ENCODE data around the gene THOP1. TPM values are rescaled to one million over a fixed set of nuclear protein-coding genes. Genes with fewer than 3 reads are reported as not detected.

THOP1 gene
- total RNA-seq, 2 donors from 2014 or later = 33.9 to 45.8 TPM

DNA sequence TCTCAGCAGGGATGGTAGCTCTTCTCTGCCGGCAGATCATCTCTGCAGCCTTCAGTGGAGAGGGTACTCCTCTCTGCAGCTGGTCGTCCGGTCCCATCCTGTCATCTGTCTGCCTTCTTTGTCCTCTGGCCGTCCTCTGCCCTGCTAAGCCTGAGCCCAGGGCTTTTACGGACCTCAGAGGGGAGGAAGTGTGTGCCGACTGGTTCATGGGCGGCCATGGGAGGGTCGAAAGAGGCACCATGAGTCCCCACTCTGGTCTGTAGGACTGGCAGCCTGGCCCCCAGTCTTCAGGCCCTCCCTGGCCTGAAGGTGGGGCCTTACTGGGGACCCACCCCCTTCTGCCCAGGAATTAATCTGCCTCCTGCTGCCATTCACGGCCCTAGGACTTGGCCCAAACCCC lies 38.3 kb downstream of the THOP1 start:
- no peak for TF ChIP-seq CTCF (IDR thresholded peaks at IDR 0.05)

GRCh38 chr19:2824129-2824528 lies 38.8 kb downstream of the THOP1 start:
- TF ChIP-seq CTCF (IDR thresholded peaks at IDR 0.05) = no peak
- Histone ChIP-seq H3K27ac (no peak overlapping the region), H3K27me3 (no peaks in the 10 kb centered on the region), H3K36me3 (peaks cover 22% of the 10 kb centered on the region), H3K4me3 (no peak overlapping the region), H3K4me1 (peaks cover 0 to 13% of the 10 kb centered on the region in 2 donors), H3K9me3 (no peaks in the 10 kb centered on the region)
- DNase-seq (ENCODE audit: low spot score) = no peak

More for the DNA sequence above, 38.3 kb downstream of the THOP1 start:
- H3K9me3 ChIP-seq = no peaks in the 10 kb centered on the region
- no peak overlapping the region for H3K27ac ChIP-seq
- peaks cover 0 to 13% of the 10 kb centered on the region in 2 donors for H3K4me1 ChIP-seq
- peaks cover 22% of the 10 kb centered on the region for H3K36me3 ChIP-seq
- H3K4me3 ChIP-seq = no peak overlapping the region
- no peak for DNase-seq (ENCODE audit: low spot score)
- H3K27me3 ChIP-seq = no peaks in the 10 kb centered on the region

DNA sequence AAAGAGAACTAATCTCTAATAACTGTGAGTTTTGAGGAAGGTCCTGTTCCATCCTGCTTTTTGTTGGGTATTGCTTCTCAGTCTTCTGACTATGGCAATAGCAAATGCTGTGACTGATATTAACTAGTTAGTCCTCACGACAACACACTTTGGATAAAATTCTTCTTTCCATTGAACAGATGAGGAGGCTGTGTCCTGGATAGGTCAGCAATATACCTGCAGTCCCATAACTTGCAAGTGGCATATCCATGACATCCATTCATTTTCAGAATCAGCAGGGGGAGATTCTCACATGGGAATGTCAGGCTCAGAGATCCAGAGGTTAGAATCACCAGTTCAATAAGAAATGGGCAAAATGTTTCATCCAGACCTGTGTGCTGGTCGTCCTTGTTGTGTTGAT lies 41.7 kb downstream of the THOP1 start:
- H3K9me3 ChIP-seq = peaks cover 2 to 25% of the 10 kb centered on the region in 2 donors

DNA sequence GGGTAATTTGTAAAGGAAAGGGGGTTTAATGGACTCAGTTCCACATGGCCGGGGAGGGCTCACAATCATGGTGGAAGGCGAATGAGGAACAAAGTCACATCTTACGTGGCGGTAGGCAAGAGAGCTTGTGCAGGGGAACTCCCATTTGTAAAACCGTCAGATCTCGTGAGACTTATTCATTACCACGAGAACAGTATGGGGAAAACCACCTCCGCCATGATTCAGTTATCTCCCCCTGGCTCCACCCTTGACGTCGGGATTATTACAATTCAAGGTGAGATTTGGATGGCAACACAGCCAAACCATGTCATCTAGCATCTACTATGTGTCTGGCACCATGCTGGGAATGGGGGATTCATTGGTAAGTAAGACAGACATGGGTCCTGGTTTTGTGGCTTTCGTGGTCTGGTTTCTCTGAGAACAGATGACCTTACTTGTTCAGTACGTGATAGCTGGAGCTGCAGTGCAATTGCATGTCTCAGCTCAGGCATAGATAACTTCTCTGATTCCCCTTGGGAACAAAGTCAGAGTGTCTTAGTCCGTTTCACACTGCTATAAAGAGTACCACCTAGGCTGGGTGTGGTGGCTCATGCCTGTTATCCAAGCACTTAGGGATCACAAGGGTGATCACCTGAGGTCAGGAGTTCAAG lies 42.7 kb downstream of the THOP1 start:
- H3K4me1 ChIP-seq = no peaks in the 10 kb centered on the region
- peaks cover 6 to 34% of the 10 kb centered on the region in 2 donors for H3K9me3 ChIP-seq
- peaks cover 33% of the 10 kb centered on the region for H3K36me3 ChIP-seq
- H3K27me3 ChIP-seq = no peaks in the 10 kb centered on the region
- no peak overlapping the region for H3K27ac ChIP-seq
- TF ChIP-seq CTCF (IDR thresholded peaks at IDR 0.05) = no peak
- no peak overlapping the region for H3K4me3 ChIP-seq
- no peak for DNase-seq (ENCODE audit: low spot score)

More for the DNA sequence above, 41.7 kb downstream of the THOP1 start:
- no peak for TF ChIP-seq CTCF (IDR thresholded peaks at IDR 0.05)
- H3K27me3 ChIP-seq = no peaks in the 10 kb centered on the region
- H3K27ac ChIP-seq = no peak overlapping the region
- peaks cover 24% of the 10 kb centered on the region for H3K36me3 ChIP-seq
- no peak for DNase-seq (ENCODE audit: low spot score)
- no peak overlapping the region for H3K4me3 ChIP-seq
- H3K4me1 ChIP-seq = no peaks in the 10 kb centered on the region

DNA sequence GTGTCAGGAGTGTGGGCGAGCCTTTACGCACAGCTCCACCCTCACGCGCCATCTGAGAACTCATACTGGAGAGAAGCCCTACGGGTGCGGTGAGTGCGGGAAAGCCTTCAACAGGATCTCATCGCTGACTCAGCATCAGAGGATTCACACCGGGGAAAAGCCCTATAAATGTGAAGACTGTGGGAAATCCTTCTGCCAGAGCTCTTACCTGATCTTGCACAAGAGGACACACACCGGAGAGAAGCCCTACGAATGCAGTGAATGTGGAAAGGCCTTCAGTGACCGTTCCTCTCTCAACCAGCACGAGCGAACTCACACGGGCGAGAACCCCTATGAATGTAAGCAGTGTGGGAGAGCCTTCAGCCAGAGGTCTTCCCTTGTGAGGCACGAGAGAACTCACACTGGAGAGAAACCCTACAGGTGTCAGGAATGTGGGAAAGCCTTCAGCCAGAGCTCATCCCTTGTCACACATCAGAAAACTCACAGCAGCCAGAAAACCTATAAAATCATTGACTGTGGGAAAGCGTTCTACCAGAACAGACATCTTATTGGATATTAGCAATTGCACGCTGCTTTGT lies 49.1 kb downstream of the THOP1 start:
- H3K27me3 ChIP-seq = no peaks in the 10 kb centered on the region
- no peak for TF ChIP-seq CTCF (IDR thresholded peaks at IDR 0.05)
- H3K36me3 ChIP-seq = peaks cover 39% of the 10 kb centered on the region
- H3K4me1 ChIP-seq = no peaks in the 10 kb centered on the region
- no peak overlapping the region for H3K4me3 ChIP-seq
- no peak overlapping the region for H3K27ac ChIP-seq
- DNase-seq (ENCODE audit: low spot score) = no peak
- peaks cover 27 to 93% of the 10 kb centered on the region in 2 donors for H3K9me3 ChIP-seq
